Keratinocyte (primary cell): ENCODE measurements around the gene CENPU. TPM values are rescaled to one million over a fixed set of nuclear protein-coding genes. Genes with fewer than 3 reads are reported as not detected.

Experiments used
- DNase-seq: peaks from one replicate; pipeline ENCODE4 v3.0.0-alpha.2; 2011; ENCODE audit warnings: low read depth, missing footprints, low spot score
- FAIRE-seq: peaks from 2 replicates; lab custom pipeline; 2011; peaks lifted over from hg19 to GRCh38; lab: Jason Lieb, UNC
- H2AFZ ChIP-seq: 2 replicates; pipeline ENCODE4 v1.6.0; 2012; ENCODE audit warnings: low read length, control low read depth, inconsistent platforms; ENCODE audit not compliant: control insufficient read depth
- H3K27ac ChIP-seq: 2 replicates; pipeline ENCODE4 v1.5.1; 2011; ENCODE audit warnings: low read length; ENCODE audit not compliant: control insufficient read depth, insufficient read depth
- H3K27me3 ChIP-seq: 3 replicates; pipeline ENCODE4 v1.6.0; 2011; ENCODE audit warnings: low read length; ENCODE audit not compliant: control insufficient read depth, insufficient read depth; ENCODE audit errors: extremely low read depth
- H3K36me3 ChIP-seq, 2 experiments: 2 replicates in 1 of 2; 3 replicates in 1 of 2; pipeline ENCODE4 v1.5.1; 2011; ENCODE audit warnings: low read length in 2 of 2, mild to moderate bottlenecking in 1 of 2; ENCODE audit not compliant: control insufficient read depth in 2 of 2, insufficient read depth in 2 of 2; ENCODE audit errors: extremely low read depth in 1 of 2
- H3K4me1 ChIP-seq: 3 replicates; pipeline ENCODE4 v1.5.1; 2011; ENCODE audit warnings: low read length; ENCODE audit not compliant: control insufficient read depth, insufficient read depth; ENCODE audit errors: extremely low read depth
- H3K4me2 ChIP-seq: 3 replicates; pipeline ENCODE4 v1.6.0; 2011; ENCODE audit warnings: low read depth, low read length; ENCODE audit not compliant: control insufficient read depth, insufficient read depth; ENCODE audit errors: extremely low read depth
- H3K4me3 ChIP-seq, 3 experiments: fragments of 200-600 bp in 1 of 3; sonication (generic) in 1 of 3; 2 replicates in 2 of 3; 3 replicates in 1 of 3; pipeline ENCODE4 v1.5.1; 2011 to 2016; ENCODE audit warnings: low read length in 3 of 3, mild to moderate bottlenecking in 3 of 3, control low read depth in 2 of 3, inconsistent platforms in 1 of 3, low read depth in 1 of 3, mixed read lengths in 1 of 3, mixed run types in 1 of 3, moderate library complexity in 1 of 3; ENCODE audit not compliant: control insufficient read depth in 2 of 3, insufficient read depth in 2 of 3; ENCODE audit errors: extremely low read depth in 1 of 3
- H3K79me2 ChIP-seq: 2 replicates; pipeline ENCODE4 v1.6.0; 2012; ENCODE audit warnings: low read length; ENCODE audit not compliant: control insufficient read depth, insufficient read depth
- H3K9ac ChIP-seq: 3 replicates; pipeline ENCODE4 v1.6.0; 2011; ENCODE audit warnings: low read length; ENCODE audit not compliant: control insufficient read depth, insufficient read depth; ENCODE audit errors: extremely low read depth
- H3K9me1 ChIP-seq: 3 replicates; pipeline ENCODE4 v1.6.0; 2011; ENCODE audit warnings: low read length; ENCODE audit not compliant: control insufficient read depth, insufficient read depth; ENCODE audit errors: extremely low read depth
- H3K9me3 ChIP-seq: 2 replicates; pipeline ENCODE4 v1.5.1; 2012; ENCODE audit warnings: low read depth, low read length; ENCODE audit not compliant: control insufficient read depth
- H4K20me1 ChIP-seq: 3 replicates; pipeline ENCODE4 v1.6.0; 2011; ENCODE audit warnings: low read length; ENCODE audit not compliant: control insufficient read depth, insufficient read depth; ENCODE audit errors: extremely low read depth
- EZH2 ChIP-seq: IDR thresholded peaks from one replicate; pipeline ENCODE4 v1.6.1; 2012; ENCODE audit warnings: inconsistent platforms, mild to moderate bottlenecking, low read length, moderate library complexity
- dilution Hi-C: fragments of 300-500 bp; cut with MboI; formaldehyde crosslinking; loops from one replicate; pipeline ENCODE4 v1.7.0; 2020; ENCODE audit warnings: low sequenced_read_pairs; ENCODE audit not compliant: extremely low pct_ligation_motif_present
- polyA plus RNA-seq, 5 experiments: library from polyadenylated mRNA; depleted of rRNA in 3 of 5; stranded (reverse) in 3 of 5; stranded (forward) in 1 of 5; unstranded in 1 of 5; fragments of >200 nt; gene quantifications; 1 replicate in 1 of 5; 2 replicates in 3 of 5; 3 replicates in 1 of 5; pipeline versions ENCODE4 v1.2.1 to v1.2.3, GENCODE V29; 2011 to 2012; ENCODE audit warnings: missing spikeins in 2 of 5, low read depth in 1 of 5, low replicate concordance in 1 of 5
- TF ChIP-seq, protein P1 (sequence below), 3 experiments: IDR thresholded peaks in 1 of 3; conservative IDR thresholded peaks in 1 of 3; optimal IDR thresholded peaks in 1 of 3; 2 replicates in 2 of 3; 3 replicates in 1 of 3; pipeline versions ENCODE3 to v1.5.1; 2011; ENCODE audit warnings: low read length in 3 of 3, mild to moderate bottlenecking in 3 of 3, moderate library complexity in 2 of 3, control low read depth in 1 of 3, inconsistent platforms in 1 of 3; ENCODE audit not compliant: insufficient read depth in 2 of 3; ENCODE audit errors: extremely low read depth in 1 of 3

The CENPU gene
- polyA plus RNA-seq, 1 donor (not counting 4 experiments of a cell fraction or from before 2014, with no cell fraction given) = 12.5 TPM

DNA sequence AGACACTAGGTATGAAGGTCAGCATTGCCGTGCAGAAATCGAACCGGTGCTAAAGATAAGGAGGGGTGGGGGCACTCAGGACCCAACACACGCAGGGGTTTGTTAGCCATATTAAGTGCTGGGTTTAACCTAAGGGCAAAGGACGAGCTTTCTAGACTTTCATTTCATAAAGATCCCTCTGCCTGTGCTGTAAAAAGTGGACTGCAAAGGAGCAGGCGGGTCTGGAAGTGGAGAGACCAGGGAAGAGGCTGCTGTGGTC is 85.9 kb downstream of the CENPU start:
- FAIRE-seq = no peak
- dilution Hi-C loops = no loop called here

DNA sequence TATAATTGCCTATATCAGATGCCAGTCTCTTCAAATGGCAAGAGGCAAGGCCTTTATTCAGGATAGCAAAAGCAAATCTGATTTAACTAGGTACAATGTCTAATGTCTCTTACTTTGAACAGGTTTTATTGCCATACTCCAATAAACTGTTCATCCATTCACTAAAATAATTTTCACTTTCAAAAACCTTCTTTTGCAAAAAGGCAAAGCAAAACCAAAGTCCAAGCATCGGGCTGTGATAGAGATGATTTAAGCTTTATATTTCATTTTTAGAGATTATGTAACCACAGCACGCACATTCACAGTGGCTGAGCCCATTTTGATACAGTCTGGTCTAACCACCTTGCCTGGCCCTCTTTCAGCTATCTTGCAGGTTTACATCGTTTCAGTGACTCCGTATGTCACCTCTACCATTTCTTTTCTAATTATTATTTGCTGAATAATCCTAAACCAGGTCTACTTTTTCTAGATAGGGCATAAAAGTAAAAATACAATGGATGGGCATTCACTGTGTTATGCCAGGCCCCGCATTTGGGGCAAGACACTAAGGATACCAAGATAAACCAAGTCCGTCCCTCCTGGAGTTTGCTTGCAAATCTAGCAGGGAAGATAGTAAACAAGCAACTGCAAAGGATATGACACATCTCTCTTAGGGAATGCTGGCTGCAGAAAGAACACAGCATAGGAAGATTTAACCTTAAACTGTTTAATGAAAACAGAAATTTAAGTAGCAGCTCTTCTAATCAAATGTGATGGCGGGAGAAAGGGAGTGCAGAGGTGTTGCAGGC is 86.4 kb downstream of the CENPU start:
- FAIRE-seq (no peak), DNase-seq (no peak)
- peak overlapping the region; percentile 77 for H3K4me2 ChIP-seq
- no peaks in the 10 kb centered on the region for H3K27me3 ChIP-seq
- TF ChIP-seq EZH2 = no peak
- TF ChIP-seq, protein P1, sequence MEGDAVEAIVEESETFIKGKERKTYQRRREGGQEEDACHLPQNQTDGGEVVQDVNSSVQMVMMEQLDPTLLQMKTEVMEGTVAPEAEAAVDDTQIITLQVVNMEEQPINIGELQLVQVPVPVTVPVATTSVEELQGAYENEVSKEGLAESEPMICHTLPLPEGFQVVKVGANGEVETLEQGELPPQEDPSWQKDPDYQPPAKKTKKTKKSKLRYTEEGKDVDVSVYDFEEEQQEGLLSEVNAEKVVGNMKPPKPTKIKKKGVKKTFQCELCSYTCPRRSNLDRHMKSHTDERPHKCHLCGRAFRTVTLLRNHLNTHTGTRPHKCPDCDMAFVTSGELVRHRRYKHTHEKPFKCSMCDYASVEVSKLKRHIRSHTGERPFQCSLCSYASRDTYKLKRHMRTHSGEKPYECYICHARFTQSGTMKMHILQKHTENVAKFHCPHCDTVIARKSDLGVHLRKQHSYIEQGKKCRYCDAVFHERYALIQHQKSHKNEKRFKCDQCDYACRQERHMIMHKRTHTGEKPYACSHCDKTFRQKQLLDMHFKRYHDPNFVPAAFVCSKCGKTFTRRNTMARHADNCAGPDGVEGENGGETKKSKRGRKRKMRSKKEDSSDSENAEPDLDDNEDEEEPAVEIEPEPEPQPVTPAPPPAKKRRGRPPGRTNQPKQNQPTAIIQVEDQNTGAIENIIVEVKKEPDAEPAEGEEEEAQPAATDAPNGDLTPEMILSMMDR (optimal IDR thresholded peaks at IDR 0.05 in 1 of 3, IDR thresholded peaks at IDR 0.05 in 1 of 3, conservative IDR thresholded peaks at IDR 0.05 in 1 of 3; ENCODE audit: extremely low read depth in 1 of 3, insufficient read depth in 2 of 3, low read length in 3 of 3) = no peak
- peaks cover 14% of the 10 kb centered on the region for H3K4me1 ChIP-seq
- no peaks in the 10 kb centered on the region for H3K9me3 ChIP-seq
- H3K9me1 ChIP-seq = no peaks in the 10 kb centered on the region
- H3K4me3 ChIP-seq = peak overlapping the region; percentile 58 to 89 (median 89)
- dilution Hi-C loops = no loop called here
- H2AFZ ChIP-seq = no peak overlapping the region
- H3K27ac ChIP-seq = peak overlapping the region; percentile 81
- peaks cover 2 to 8% of the 10 kb centered on the region in 2 experiments for H3K36me3 ChIP-seq
- peaks cover 64% of the 10 kb centered on the region for H3K79me2 ChIP-seq
- no peaks in the 10 kb centered on the region for H4K20me1 ChIP-seq
- peak overlapping the region; percentile 86 for H3K9ac ChIP-seq

More for the DNA sequence above, 85.9 kb downstream of the CENPU start:
- H3K36me3 ChIP-seq = peaks cover 0 to 8% of the 10 kb centered on the region in 2 experiments
- H3K4me2 ChIP-seq = peak overlapping the region; percentile 77
- H3K79me2 ChIP-seq = peaks cover 59% of the 10 kb centered on the region
- no peak overlapping the region for H2AFZ ChIP-seq
- H4K20me1 ChIP-seq = no peaks in the 10 kb centered on the region
- no peaks in the 10 kb centered on the region for H3K27me3 ChIP-seq
- no peak for TF ChIP-seq EZH2
- TF ChIP-seq, protein P1 (optimal IDR thresholded peaks at IDR 0.05 in 1 of 3, IDR thresholded peaks at IDR 0.05 in 1 of 3, conservative IDR thresholded peaks at IDR 0.05 in 1 of 3; ENCODE audit: extremely low read depth in 1 of 3, insufficient read depth in 2 of 3, low read length in 3 of 3) = no peak
- H3K4me1 ChIP-seq = peaks cover 14% of the 10 kb centered on the region
- no peaks in the 10 kb centered on the region for H3K9me3 ChIP-seq
- peak overlapping the region; percentile 86 for H3K9ac ChIP-seq
- H3K4me3 ChIP-seq = peak overlapping the region; percentile 58 to 89 (median 89)
- no peaks in the 10 kb centered on the region for H3K9me1 ChIP-seq
- H3K27ac ChIP-seq = peak overlapping the region; percentile 81
- DNase-seq = no peak
